Astrocyte (in vitro differentiated cells and primary cell): Measurements from ENCODE around the gene RBPJ. TPM values are rescaled to one million over a fixed set of nuclear protein-coding genes. Genes with fewer than 3 reads are reported as not detected.

Source experiments
- DNase-seq: peaks from one replicate; pipeline ENCODE4 v3.0.0-alpha.2; 2010; ENCODE audit warnings: low read depth
- FAIRE-seq: peaks from 2 replicates; lab custom pipeline; 2011; peaks lifted over from hg19 to GRCh38; lab: Jason Lieb, UNC
- H2AFZ ChIP-seq: 2 replicates; pipeline ENCODE4 v1.6.0; 2012; ENCODE audit warnings: low read depth, low read length, inconsistent platforms
- H3K27ac ChIP-seq: 2 replicates; pipeline ENCODE4 v1.5.1; 2011; ENCODE audit warnings: low read depth, low read length, inconsistent platforms
- H3K27me3 ChIP-seq: 2 replicates; pipeline ENCODE4 v1.6.0; 2011; ENCODE audit warnings: low read length, inconsistent platforms; ENCODE audit not compliant: insufficient read depth
- H3K36me3 ChIP-seq: 2 replicates; pipeline ENCODE4 v1.5.1; 2011; ENCODE audit warnings: low read length, inconsistent platforms; ENCODE audit not compliant: insufficient read depth
- H3K4me1 ChIP-seq: 2 replicates; pipeline ENCODE4 v1.5.1; 2011; ENCODE audit warnings: low read length, inconsistent platforms; ENCODE audit not compliant: insufficient read depth
- H3K4me2 ChIP-seq: 2 replicates; pipeline ENCODE4 v1.6.0; 2012; ENCODE audit warnings: low read length, inconsistent platforms
- H3K4me3 ChIP-seq: 2 replicates; pipeline ENCODE4 v1.5.1; 2011; ENCODE audit warnings: low read depth, mild to moderate bottlenecking, low read length, inconsistent platforms; ENCODE audit not compliant: insufficient read depth
- H3K79me2 ChIP-seq: 2 replicates; pipeline ENCODE4 v1.6.0; 2012; ENCODE audit warnings: mild to moderate bottlenecking, low read length, inconsistent platforms; ENCODE audit not compliant: insufficient read depth
- H3K9ac ChIP-seq: 2 replicates; pipeline ENCODE4 v1.6.0; 2012; ENCODE audit warnings: mild to moderate bottlenecking, low read length, inconsistent platforms
- H3K9me3 ChIP-seq: 2 replicates; pipeline ENCODE4 v1.5.1; 2012; ENCODE audit warnings: low read depth, mild to moderate bottlenecking, low read length, inconsistent platforms; ENCODE audit not compliant: insufficient read depth
- H4K20me1 ChIP-seq: 2 replicates; pipeline ENCODE4 v1.6.0; 2012; ENCODE audit warnings: low read length, inconsistent platforms; ENCODE audit not compliant: insufficient read depth
- H3K27ac Mint-ChIP-seq: one replicate; pipeline ENCODE4 v1.8.0; 2021; ENCODE audit warnings: mild to moderate bottlenecking, mixed read lengths; ENCODE audit not compliant: unreplicated experiment
- H3K27me3 Mint-ChIP-seq: one replicate; pipeline ENCODE4 v1.8.0; 2021; ENCODE audit warnings: low read depth, mixed read lengths; ENCODE audit not compliant: unreplicated experiment
- H3K36me3 Mint-ChIP-seq: one replicate; pipeline ENCODE4 v1.8.0; 2021; ENCODE audit warnings: low read depth, mixed read lengths; ENCODE audit not compliant: unreplicated experiment
- H3K4me1 Mint-ChIP-seq: one replicate; pipeline ENCODE4 v1.8.0; 2021; ENCODE audit warnings: low read depth, mixed read lengths; ENCODE audit not compliant: unreplicated experiment
- H3K4me3 Mint-ChIP-seq: one replicate; pipeline ENCODE4 v1.8.0; 2021; ENCODE audit warnings: mild to moderate bottlenecking, moderate library complexity, mixed read lengths; ENCODE audit not compliant: unreplicated experiment
- H3K9me3 Mint-ChIP-seq: one replicate; pipeline ENCODE4 v1.8.0; 2021; ENCODE audit warnings: mild to moderate bottlenecking, mixed read lengths; ENCODE audit not compliant: unreplicated experiment
- EZH2 ChIP-seq: IDR thresholded peaks from 2 replicates; pipeline ENCODE4 v1.6.1; 2012; ENCODE audit warnings: mild to moderate bottlenecking, low read length, inconsistent platforms; ENCODE audit not compliant: insufficient read depth
- total RNA-seq: library from RNA; stranded (reverse); gene quantifications from 2 replicates; pipeline ENCODE4 v1.2.1, GENCODE V29; 2021
- TF ChIP-seq, protein P1 (sequence below): IDR thresholded peaks from 2 replicates; pipeline ENCODE4 v1.5.1; 2011; ENCODE audit warnings: low read depth, mild to moderate bottlenecking, inconsistent platforms, low read length, moderate library complexity; ENCODE audit not compliant: insufficient read depth

RBPJ gene
- total RNA-seq, 1 donor from 2014 or later = 96.3 TPM

DNA sequence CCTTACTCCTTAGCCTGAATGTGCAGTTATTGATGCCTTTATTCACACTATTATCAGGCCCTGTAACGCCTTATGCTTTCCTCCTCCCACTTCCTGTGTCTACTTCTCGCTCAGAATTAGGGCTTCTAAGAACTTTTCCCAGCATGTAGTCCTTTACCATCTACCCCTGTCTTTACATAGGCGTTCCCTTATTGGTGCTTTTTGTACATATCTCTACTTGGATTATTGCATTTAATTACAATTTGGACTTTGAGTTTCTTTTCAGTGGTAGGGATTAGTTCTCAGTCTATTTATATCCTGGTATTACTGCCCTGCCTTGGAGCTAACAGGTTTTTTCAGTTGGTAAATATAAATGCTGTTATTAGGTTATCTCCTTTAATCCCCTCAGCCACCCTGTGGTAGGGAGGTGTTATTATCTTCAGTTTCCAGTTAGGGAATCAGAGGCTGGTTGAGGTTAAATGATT is 84.0 kb downstream of the RBPJ start:
- Histone ChIP-seq H3K79me2 (peaks cover 18% of the 10 kb centered on the region), H4K20me1 (peaks cover 5% of the 10 kb centered on the region), H3K36me3 (peaks cover 21% of the 10 kb centered on the region), H2AFZ (no peak overlapping the region), H3K4me1 (no peaks in the 10 kb centered on the region), H3K9me3 (peaks cover 7% of the 10 kb centered on the region), H3K4me2 (no peak overlapping the region), H3K4me3 (no peak overlapping the region), H3K27ac (no peak overlapping the region), H3K9ac (no peak overlapping the region), H3K27me3 (no peaks in the 10 kb centered on the region)
- Mint-ChIP-seq H3K4me3 (no peak overlapping the region), H3K27ac (no peak overlapping the region), H3K9me3 (peaks cover 7% of the 10 kb centered on the region), H3K27me3 (no peaks in the 10 kb centered on the region), H3K4me1 (peaks cover 8% of the 10 kb centered on the region), H3K36me3 (peaks cover 24% of the 10 kb centered on the region)
- DNase-seq = no peak
- TF ChIP-seq EZH2 = no peak
- TF ChIP-seq, protein P1, sequence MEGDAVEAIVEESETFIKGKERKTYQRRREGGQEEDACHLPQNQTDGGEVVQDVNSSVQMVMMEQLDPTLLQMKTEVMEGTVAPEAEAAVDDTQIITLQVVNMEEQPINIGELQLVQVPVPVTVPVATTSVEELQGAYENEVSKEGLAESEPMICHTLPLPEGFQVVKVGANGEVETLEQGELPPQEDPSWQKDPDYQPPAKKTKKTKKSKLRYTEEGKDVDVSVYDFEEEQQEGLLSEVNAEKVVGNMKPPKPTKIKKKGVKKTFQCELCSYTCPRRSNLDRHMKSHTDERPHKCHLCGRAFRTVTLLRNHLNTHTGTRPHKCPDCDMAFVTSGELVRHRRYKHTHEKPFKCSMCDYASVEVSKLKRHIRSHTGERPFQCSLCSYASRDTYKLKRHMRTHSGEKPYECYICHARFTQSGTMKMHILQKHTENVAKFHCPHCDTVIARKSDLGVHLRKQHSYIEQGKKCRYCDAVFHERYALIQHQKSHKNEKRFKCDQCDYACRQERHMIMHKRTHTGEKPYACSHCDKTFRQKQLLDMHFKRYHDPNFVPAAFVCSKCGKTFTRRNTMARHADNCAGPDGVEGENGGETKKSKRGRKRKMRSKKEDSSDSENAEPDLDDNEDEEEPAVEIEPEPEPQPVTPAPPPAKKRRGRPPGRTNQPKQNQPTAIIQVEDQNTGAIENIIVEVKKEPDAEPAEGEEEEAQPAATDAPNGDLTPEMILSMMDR = no peak
- no peak for FAIRE-seq

DNA sequence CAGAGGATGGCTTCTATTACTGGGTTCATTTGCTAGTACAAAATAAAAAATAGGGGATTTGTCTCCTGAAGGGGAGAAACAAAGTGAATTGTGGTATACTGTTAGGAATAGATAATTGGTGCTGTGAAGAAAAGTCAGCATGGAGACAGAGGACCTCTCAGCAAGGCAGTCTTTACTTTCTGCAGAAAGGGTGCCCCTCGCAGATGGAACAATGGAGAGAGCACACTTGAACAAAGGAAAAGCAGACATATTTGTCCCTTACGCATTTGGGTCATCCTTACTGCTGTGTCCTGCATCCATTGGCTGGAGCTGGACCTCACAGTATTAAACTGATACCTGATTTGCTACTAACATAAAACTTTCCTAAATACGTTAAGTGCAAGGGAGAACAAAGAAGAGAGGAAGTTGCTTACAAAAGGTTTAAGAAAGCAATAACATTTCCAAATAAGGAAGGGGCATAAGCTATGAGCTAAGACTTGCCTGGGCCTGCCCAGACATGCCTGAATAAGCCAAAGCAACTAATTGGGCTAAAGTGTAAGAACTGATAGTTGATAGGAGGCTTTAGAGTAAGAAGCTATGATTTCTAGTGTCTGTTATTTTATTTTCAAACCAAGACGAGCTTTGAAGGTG is 85.6 kb downstream of the RBPJ start:
- no peak overlapping the region for H2AFZ ChIP-seq
- peaks cover 7% of the 10 kb centered on the region for H3K9me3 ChIP-seq
- H3K27ac ChIP-seq = no peak overlapping the region
- peaks cover 11% of the 10 kb centered on the region for H4K20me1 ChIP-seq
- Mint-ChIP-seq H3K4me3 (no peak overlapping the region), H3K36me3 (peaks cover 24% of the 10 kb centered on the region), H3K4me1 (peaks cover 8% of the 10 kb centered on the region), H3K9me3 (peaks cover 7% of the 10 kb centered on the region), H3K27ac (peak overlapping the region; percentile 71), H3K27me3 (no peaks in the 10 kb centered on the region)
- H3K36me3 ChIP-seq = peaks cover 21% of the 10 kb centered on the region
- no peak for DNase-seq
- TF ChIP-seq, protein P1 = no peak
- no peak overlapping the region for H3K4me2 ChIP-seq
- peaks cover 18% of the 10 kb centered on the region for H3K79me2 ChIP-seq
- H3K9ac ChIP-seq = no peak overlapping the region
- H3K4me1 ChIP-seq = no peaks in the 10 kb centered on the region
- FAIRE-seq = no peak
- H3K27me3 ChIP-seq = no peaks in the 10 kb centered on the region
- H3K4me3 ChIP-seq = no peak overlapping the region

DNA sequence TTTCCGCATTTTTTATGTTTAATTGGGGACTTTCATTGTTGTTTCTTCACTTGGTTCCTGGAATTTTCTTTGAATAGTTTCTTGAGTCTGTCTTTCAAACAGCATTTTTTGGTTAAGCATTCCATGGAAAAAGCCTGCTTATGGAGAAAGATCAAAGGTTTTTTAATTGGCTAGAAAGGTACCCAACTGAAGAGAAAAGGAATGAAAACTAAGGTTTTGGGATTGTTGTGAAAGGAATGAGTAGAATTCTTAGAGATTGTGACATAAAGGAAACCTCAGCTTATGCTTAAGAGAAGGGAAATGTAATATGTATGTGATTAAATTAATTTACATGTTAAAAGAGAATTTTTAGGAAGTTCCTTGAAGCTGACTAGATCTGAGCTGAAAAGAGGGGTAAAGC is 86.7 kb downstream of the RBPJ start:
- no peaks in the 10 kb centered on the region for H3K27me3 ChIP-seq
- H3K4me1 ChIP-seq = no peaks in the 10 kb centered on the region
- Mint-ChIP-seq H3K27me3 (no peaks in the 10 kb centered on the region), H3K27ac (peak overlapping the region; percentile 67), H3K9me3 (peaks cover 7% of the 10 kb centered on the region), H3K36me3 (peaks cover 24% of the 10 kb centered on the region), H3K4me3 (no peak overlapping the region), H3K4me1 (peaks cover 8% of the 10 kb centered on the region)
- DNase-seq (peak; percentile 49), FAIRE-seq (no peak)
- H3K4me2 ChIP-seq = no peak overlapping the region
- no peak overlapping the region for H3K27ac ChIP-seq
- no peak for TF ChIP-seq EZH2
- TF ChIP-seq, protein P1 = no peak
- H3K79me2 ChIP-seq = peaks cover 16% of the 10 kb centered on the region
- H3K9ac ChIP-seq = no peak overlapping the region
- H4K20me1 ChIP-seq = peaks cover 11% of the 10 kb centered on the region
- H3K36me3 ChIP-seq = peaks cover 21% of the 10 kb centered on the region
- H3K4me3 ChIP-seq = no peak overlapping the region
- H2AFZ ChIP-seq = no peak overlapping the region
- peaks cover 7% of the 10 kb centered on the region for H3K9me3 ChIP-seq
